ENCODE measurements around the gene FILIP1.

FILIP1 gene

GRCh38 chr6:75486850-75487518 lies 6.6 kb downstream of the FILIP1 start:
- TF ChIP-seq TAF1 (IDR thresholded peaks at IDR 0.05; ENCODE audit: low read depth) (no peak), RAD21 (IDR thresholded peaks at IDR 0.05; ENCODE audit: low read depth) (no peak), YY1 (IDR thresholded peaks at IDR 0.05; ENCODE audit: low read depth) (no peak), EP300 (IDR thresholded peaks at IDR 0.05; ENCODE audit: borderline replicate concordance) (no peak), ZBTB7A (IDR thresholded peaks at IDR 0.05; ENCODE audit: low read depth) (no peak), FOXM1 (IDR thresholded peaks at IDR 0.05; ENCODE audit: borderline replicate concordance, low read depth) (no peak), REST (IDR thresholded peaks at IDR 0.05; ENCODE audit: low read depth) (no peak), CEBPB (IDR thresholded peaks at IDR 0.05) (no peak), EGR1 (IDR thresholded peaks at IDR 0.05) (no peak), NFIC (IDR thresholded peaks at IDR 0.05) (no peak), USF1 (IDR thresholded peaks at IDR 0.05) (no peak), MAX (IDR thresholded peaks at IDR 0.05) (no peak), TEAD4 (IDR thresholded peaks at IDR 0.05) (no peak; the same call in 1 of the 2 replicates)

- TF ChIP-seq TAF1 (IDR thresholded peaks at IDR 0.05; ENCODE audit: low read depth) (no peak), FOXM1 (IDR thresholded peaks at IDR 0.05; ENCODE audit: borderline replicate concordance, low read depth) (no peak), TEAD4 (IDR thresholded peaks at IDR 0.05) (no peak), MAX (IDR thresholded peaks at IDR 0.05) (no peak), TCF12 (IDR thresholded peaks at IDR 0.05; ENCODE audit: low read depth) (no peak), EP300 (IDR thresholded peaks at IDR 0.05; ENCODE audit: borderline replicate concordance) (no peak), CREB1 (IDR thresholded peaks at IDR 0.05; ENCODE audit: low read depth) (no peak)
Measured at GRCh38 chr6:75484535-75484934, 9.1 kb downstream of the FILIP1 start.

GRCh38 chr6:75483136-75483952 lies 10.3 kb downstream of the FILIP1 start:
- no peak for TF ChIP-seq CEBPB (IDR thresholded peaks at IDR 0.05)
- no peak for TF ChIP-seq MAX (IDR thresholded peaks at IDR 0.05)
- no peak for TF ChIP-seq REST (IDR thresholded peaks at IDR 0.05; ENCODE audit: low read depth)

GRCh38 chr6:75481936-75482593 lies 11.5 kb downstream of the FILIP1 start:
- TF ChIP-seq RAD21 (IDR thresholded peaks at IDR 0.05; ENCODE audit: low read depth) (no peak), MAX (IDR thresholded peaks at IDR 0.05) (no peak), FOXM1 (IDR thresholded peaks at IDR 0.05; ENCODE audit: borderline replicate concordance, low read depth) (no peak), YY1 (IDR thresholded peaks at IDR 0.05; ENCODE audit: low read depth) (no peak), USF1 (IDR thresholded peaks at IDR 0.05) (no peak), EGR1 (IDR thresholded peaks at IDR 0.05) (no peak), TEAD4 (IDR thresholded peaks at IDR 0.05) (no peak)

- no peak for TF ChIP-seq CREB1 (IDR thresholded peaks at IDR 0.05; ENCODE audit: low read depth)
- no peak for TF ChIP-seq EGR1 (IDR thresholded peaks at IDR 0.05)
- no peak for TF ChIP-seq TEAD4 (IDR thresholded peaks at IDR 0.05)
- no peak for TF ChIP-seq USF1 (IDR thresholded peaks at IDR 0.05)
Measured at GRCh38 chr6:75481394-75481793, 12.2 kb downstream of the FILIP1 start.
